OCI-LY1 (cell line): Measurements from ENCODE around the gene COMMD2.

ENCODE experiments used
- H2AFZ ChIP-seq: fragments of 200-600 bp; sonication (generic), shearing (Covaris generic); 2 replicates; pipeline ENCODE4 v1.6.0; 2014; ENCODE audit warnings: antibody characterized with exemption, mild to moderate bottlenecking, low read length
- H3F3A ChIP-seq: fragments of 200-600 bp; sonication (generic), shearing (Covaris generic); 2 replicates; pipeline ENCODE4 v1.6.0; 2014; ENCODE audit warnings: mild to moderate bottlenecking, antibody characterized with exemption, low read length, moderate library complexity; ENCODE audit not compliant: insufficient read depth
- H3K27ac ChIP-seq: fragments of 200-600 bp; sonication (generic); 2 replicates; pipeline ENCODE4 v1.5.1; 2014; ENCODE audit warnings: low read length, mixed run types, mild to moderate bottlenecking, low read depth; ENCODE audit not compliant: poor library complexity, severe bottlenecking
- H3K27me3 ChIP-seq: fragments of 200-600 bp; sonication (generic); 2 replicates; pipeline ENCODE4 v1.6.0; 2014; ENCODE audit warnings: antibody characterized with exemption, mild to moderate bottlenecking, low read length, moderate library complexity; ENCODE audit not compliant: insufficient read depth
- H3K36me3 ChIP-seq: fragments of 200-600 bp; sonication (generic); 2 replicates; pipeline ENCODE4 v1.6.1; 2014; ENCODE audit warnings: mild to moderate bottlenecking, antibody characterized with exemption, low read length, moderate library complexity, mixed read lengths; ENCODE audit not compliant: insufficient read depth
- H3K4me1 ChIP-seq: fragments of 200-600 bp; sonication (generic); 2 replicates; pipeline ENCODE4 v1.5.1; 2014; ENCODE audit warnings: mild to moderate bottlenecking, low read length, moderate library complexity; ENCODE audit not compliant: insufficient read depth, severe bottlenecking
- H3K4me2 ChIP-seq: fragments of 200-600 bp; sonication (generic), shearing (Covaris generic); 2 replicates; pipeline ENCODE4 v1.6.1; 2014; ENCODE audit warnings: low read length
- H3K4me3 ChIP-seq: fragments of 200-600 bp; sonication (generic); 2 replicates; pipeline ENCODE4 v1.5.1; 2014; ENCODE audit warnings: low read length, low read depth, mild to moderate bottlenecking, mixed read lengths; ENCODE audit not compliant: poor library complexity, severe bottlenecking
- H3K79me2 ChIP-seq: fragments of 200-600 bp; shearing (Covaris generic); 2 replicates; pipeline ENCODE4 v1.6.1; 2016; ENCODE audit warnings: mixed run types, low read length, mixed read lengths; ENCODE audit not compliant: insufficient read depth
- H3K9ac ChIP-seq: fragments of 200-600 bp; sonication (generic), shearing (Covaris generic); 2 replicates; pipeline ENCODE4 v1.6.1; 2014; ENCODE audit warnings: mild to moderate bottlenecking, low read length, mixed read lengths
- H3K9me2 ChIP-seq: fragments of 200-600 bp; sonication (generic), shearing (Covaris generic); 2 replicates; pipeline ENCODE4 v1.6.1; 2014; ENCODE audit warnings: low read depth, mild to moderate bottlenecking, low read length, mixed read lengths
- H3K9me3 ChIP-seq: fragments of 200-600 bp; shearing (Covaris generic); 2 replicates; pipeline ENCODE4 v1.6.1; 2014; ENCODE audit warnings: low read length, mixed read lengths
- H4K20me1 ChIP-seq: fragments of 200-600 bp; sonication (generic), shearing (Covaris generic); 2 replicates; pipeline ENCODE4 v1.6.0; 2016; ENCODE audit warnings: mild to moderate bottlenecking, low read length; ENCODE audit not compliant: insufficient read depth
- EZH2 ChIP-seq: fragments of 200-600 bp; sonication (generic), shearing (Covaris generic); IDR thresholded peaks from 2 replicates; pipeline ENCODE4 v1.8.0; 2017; ENCODE audit warnings: borderline replicate concordance, mixed run types, mild to moderate bottlenecking, antibody characterized with exemption, low read length, moderate library complexity, mixed read lengths
- TF ChIP-seq, protein P1 (sequence below): fragments of 200-600 bp; sonication (generic), shearing (Covaris generic); IDR thresholded peaks from 2 replicates; pipeline ENCODE4 v1.5.1; 2017; ENCODE audit warnings: mild to moderate bottlenecking, antibody characterized with exemption, low read length, moderate library complexity, mixed read lengths

The COMMD2 gene

DNA sequence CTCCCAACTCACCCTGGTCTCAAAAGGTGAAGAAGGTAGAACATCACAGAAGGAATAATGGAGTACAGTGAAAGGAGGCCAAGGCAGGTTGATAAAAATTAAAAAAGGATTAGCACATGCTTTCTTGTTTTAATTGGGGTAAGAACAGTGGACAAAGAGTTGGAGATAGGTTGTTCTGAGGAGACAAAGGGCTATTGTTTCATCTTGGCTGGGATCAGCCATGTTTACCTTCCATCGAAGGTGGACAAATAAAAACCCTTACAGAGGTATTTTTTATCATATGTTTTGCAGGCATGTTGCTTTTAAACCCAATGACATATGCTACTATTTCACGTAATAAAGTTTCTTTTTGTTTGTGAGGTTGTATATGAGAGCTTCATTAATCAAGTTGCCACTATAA lies 12.9 kb downstream of the COMMD2 start:
- H3K9me3 ChIP-seq, result no peaks in the 10 kb centered on the region
- no peaks in the 10 kb centered on the region for H3K9me2 ChIP-seq
- no peak overlapping the region for H3K4me3 ChIP-seq
- no peaks in the 10 kb centered on the region for H3K4me1 ChIP-seq
- H4K20me1 ChIP-seq, result no peaks in the 10 kb centered on the region
- H3K79me2 ChIP-seq, result no peaks in the 10 kb centered on the region
- no peak overlapping the region for H3K4me2 ChIP-seq
- H3K27me3 ChIP-seq, result no peaks in the 10 kb centered on the region
- peaks cover 45% of the 10 kb centered on the region; the same call in 1 of the 2 replicates for H3K36me3 ChIP-seq
- H2AFZ ChIP-seq, result no peak overlapping the region
- H3K27ac ChIP-seq, result no peak overlapping the region
- no peak overlapping the region for H3K9ac ChIP-seq
- TF ChIP-seq EZH2, result no peak
- TF ChIP-seq, protein P1, sequence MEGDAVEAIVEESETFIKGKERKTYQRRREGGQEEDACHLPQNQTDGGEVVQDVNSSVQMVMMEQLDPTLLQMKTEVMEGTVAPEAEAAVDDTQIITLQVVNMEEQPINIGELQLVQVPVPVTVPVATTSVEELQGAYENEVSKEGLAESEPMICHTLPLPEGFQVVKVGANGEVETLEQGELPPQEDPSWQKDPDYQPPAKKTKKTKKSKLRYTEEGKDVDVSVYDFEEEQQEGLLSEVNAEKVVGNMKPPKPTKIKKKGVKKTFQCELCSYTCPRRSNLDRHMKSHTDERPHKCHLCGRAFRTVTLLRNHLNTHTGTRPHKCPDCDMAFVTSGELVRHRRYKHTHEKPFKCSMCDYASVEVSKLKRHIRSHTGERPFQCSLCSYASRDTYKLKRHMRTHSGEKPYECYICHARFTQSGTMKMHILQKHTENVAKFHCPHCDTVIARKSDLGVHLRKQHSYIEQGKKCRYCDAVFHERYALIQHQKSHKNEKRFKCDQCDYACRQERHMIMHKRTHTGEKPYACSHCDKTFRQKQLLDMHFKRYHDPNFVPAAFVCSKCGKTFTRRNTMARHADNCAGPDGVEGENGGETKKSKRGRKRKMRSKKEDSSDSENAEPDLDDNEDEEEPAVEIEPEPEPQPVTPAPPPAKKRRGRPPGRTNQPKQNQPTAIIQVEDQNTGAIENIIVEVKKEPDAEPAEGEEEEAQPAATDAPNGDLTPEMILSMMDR, result no peak
- H3F3A ChIP-seq, result no peaks in the 10 kb centered on the region

DNA sequence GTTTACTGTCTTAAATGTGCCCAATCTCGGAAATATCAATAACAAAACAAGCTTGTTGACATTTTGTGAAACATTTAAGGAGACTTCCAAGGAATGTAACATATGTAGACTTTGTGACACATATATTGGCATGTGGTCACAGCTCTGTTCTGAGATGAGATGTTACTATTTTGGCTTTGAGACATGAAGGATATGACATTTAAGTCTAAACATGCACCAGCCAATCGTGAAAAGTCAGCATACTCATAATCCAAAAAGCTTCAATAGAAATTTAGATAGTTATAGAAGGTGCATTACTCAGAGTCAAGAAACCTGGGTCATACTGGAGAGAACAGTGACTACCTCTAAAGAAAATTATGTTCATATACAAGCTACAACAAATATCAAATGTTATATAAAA lies 13.4 kb downstream of the COMMD2 start:
- no peak overlapping the region for H3K27ac ChIP-seq
- peaks cover 39% of the 10 kb centered on the region; the same call in 1 of the 2 replicates for H3K36me3 ChIP-seq

DNA sequence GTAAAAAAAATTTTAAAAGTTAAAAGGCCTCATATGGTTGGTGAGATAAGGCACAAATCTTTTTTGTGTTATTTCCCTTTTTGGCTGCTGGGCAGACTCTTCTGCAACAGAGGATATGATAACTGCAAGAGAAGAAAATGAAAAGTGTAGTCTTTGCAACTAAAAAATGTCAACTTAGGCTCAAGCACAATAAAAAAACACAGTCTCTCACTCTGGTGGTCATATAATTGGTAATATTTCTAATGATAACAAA lies 15.4 kb downstream of the COMMD2 start:
- Histone ChIP-seq H3F3A (no peaks in the 10 kb centered on the region), H3K9me2 (no peaks in the 10 kb centered on the region), H3K4me1 (no peaks in the 10 kb centered on the region), H3K4me3 (no peak overlapping the region), H3K9ac (no peak overlapping the region), H3K4me2 (no peak overlapping the region), H3K36me3 (peaks cover 26% of the 10 kb centered on the region; the same call in 1 of the 2 replicates), H3K27me3 (no peaks in the 10 kb centered on the region), H3K27ac (no peak overlapping the region), H3K79me2 (no peaks in the 10 kb centered on the region), H4K20me1 (no peaks in the 10 kb centered on the region), H2AFZ (no peak overlapping the region), H3K9me3 (no peaks in the 10 kb centered on the region)
- TF ChIP-seq EZH2, result no peak
- TF ChIP-seq, protein P1, result no peak

More for the DNA sequence above, 13.4 kb downstream of the COMMD2 start:
- no peaks in the 10 kb centered on the region for H4K20me1 ChIP-seq
- no peaks in the 10 kb centered on the region for H3K9me2 ChIP-seq
- no peak overlapping the region for H3K4me2 ChIP-seq
- no peaks in the 10 kb centered on the region for H3K79me2 ChIP-seq
- no peaks in the 10 kb centered on the region for H3F3A ChIP-seq
- no peak overlapping the region for H3K4me3 ChIP-seq
- no peak overlapping the region for H2AFZ ChIP-seq
- H3K27me3 ChIP-seq, result no peaks in the 10 kb centered on the region
- TF ChIP-seq EZH2, result no peak
- TF ChIP-seq, protein P1, result no peak
- H3K9me3 ChIP-seq, result no peaks in the 10 kb centered on the region
- no peak overlapping the region for H3K9ac ChIP-seq
- H3K4me1 ChIP-seq, result no peaks in the 10 kb centered on the region
